Left renal pelvis (tissue), 4 donors: ENCODE results near the gene KRTAP10-3. TPM values are rescaled to one million over a fixed set of nuclear protein-coding genes. Genes with fewer than 3 reads are reported as not detected.

Source experiments
- DNase-seq, 4 donors: peaks; one replicate each; pipeline ENCODE4 v3.0.0-alpha.2; 2013; ENCODE audit warnings: low read depth in 4 of 4, low spot score in 3 of 4
- polyA plus RNA-seq, 4 donors: library from polyadenylated mRNA; unstranded; fragments of 120-200 nt; gene quantifications; one replicate each; pipeline ENCODE4 v1.2.1, GENCODE V29; 2013; ENCODE audit not compliant: insufficient read length in 4 of 4

The KRTAP10-3 gene
- polyA plus RNA-seq, 4 donors = not detected

DNA sequence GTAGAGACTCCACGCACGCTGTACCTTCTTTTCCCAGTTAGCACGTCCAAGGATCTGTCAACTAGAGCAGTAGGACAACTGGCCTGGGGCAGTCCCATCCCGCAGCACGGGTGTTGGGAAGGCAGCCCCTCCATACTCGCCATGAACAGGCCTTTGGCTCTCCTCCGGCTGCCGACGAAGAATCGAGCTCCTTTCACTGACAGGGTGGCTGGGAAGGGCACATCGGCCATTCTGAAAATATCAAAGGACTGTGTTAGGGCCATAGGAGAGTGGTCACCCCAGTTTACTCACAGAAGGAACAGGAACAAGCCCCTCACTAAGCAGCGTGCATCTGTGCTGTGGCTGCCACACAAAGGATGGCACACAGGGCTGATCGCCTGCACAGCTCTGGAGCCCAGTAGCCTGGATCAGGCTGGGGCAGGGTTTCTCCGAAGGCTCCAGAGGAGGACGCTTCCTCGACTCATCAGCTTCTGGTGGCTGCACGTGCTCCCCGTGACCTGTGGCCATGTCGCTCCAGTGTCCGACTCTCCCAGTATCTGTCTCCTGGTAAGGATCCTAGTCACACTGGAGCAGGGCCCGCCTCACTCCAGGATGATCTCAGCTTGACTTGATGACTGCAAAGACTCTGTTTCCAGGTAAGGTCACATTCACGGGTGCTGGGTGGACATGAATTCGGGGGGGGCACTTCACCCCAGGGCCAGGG, 27.5 kb downstream of the KRTAP10-3 start:
- no peak for DNase-seq

DNA sequence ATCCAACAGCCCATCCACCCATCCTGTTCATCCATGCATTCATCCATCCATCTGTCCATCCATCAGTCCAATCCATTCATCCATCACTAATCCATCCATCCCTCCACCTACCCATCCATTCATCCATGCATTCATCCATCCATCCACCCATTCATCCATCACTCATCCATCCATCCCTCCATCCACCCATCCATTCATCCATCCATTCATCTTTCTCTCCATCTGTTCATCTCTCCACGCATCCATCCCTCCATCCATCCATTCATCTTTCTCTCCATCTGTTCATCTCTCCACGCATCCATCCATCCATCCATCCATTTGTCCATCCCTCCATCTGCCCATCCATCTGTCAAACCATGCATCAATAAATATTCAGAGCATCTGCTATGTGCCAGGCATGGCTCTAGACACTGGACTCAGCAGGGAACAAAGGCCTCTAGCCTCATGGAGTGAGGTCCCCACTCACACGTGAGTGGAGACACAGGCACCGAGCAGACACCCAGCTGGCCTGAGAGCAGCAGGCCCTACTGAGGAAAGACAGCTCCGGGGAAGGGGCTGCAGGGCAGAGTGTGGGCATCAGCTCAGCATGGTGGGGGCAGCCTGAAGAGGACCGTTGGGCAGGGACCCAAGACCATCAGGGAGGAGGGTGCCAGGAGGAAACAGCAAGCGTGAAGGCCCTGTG, 28.2 kb downstream of the KRTAP10-3 start:
- DNase-seq = no peak

DNA sequence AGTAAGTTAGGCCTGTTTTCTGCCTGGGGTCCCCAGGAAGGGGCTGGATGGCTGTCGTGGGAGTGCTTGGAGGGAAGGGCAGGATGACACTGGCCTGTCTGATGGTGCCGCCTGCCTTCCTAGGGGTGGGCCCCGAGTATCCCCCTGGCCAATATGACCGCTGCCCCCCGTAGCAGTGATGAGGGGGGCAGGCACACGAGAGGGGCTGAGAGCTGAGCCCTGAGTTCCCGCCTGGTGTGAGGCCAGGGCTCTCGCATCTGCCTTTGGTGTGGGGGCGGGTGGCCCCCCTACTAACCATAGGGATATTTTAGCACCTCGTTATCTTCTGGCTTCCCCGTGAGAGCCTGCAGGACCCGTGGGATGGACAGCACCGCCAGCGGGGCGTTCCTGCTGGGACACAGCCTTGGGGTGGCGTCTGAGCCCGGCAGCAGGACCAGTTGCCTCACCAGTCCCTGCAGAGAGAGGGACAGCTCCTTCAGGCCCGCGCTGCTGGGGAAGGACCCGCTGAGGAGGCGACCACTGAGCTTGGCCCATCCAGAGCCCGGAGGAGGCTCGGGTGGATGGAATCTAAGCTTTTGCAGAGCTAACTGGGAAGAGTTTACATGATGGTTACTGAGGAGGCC, 29.0 kb downstream of the KRTAP10-3 start:
- DNase-seq = no peak

DNA sequence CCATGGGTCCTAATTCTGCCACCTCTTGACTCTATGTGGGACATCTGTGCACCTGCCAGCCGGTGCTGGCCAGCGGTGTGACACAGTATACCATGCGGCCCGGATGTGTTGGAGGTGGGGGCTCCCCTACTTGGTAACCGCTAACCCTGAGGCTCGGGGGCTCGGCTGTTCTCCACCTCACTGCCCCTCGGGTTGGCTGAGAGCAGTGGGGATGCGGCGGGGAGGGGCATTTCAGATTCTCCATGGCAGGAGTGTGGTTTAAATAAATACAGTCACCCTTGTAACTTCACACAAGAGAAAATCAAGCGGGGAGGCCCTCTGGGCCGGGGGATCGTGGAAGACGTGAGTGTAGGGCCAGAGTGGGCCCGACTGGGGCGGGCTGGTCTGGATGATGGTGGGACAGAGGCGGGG, 29.6 kb downstream of the KRTAP10-3 start:
- DNase-seq = no peak

DNA sequence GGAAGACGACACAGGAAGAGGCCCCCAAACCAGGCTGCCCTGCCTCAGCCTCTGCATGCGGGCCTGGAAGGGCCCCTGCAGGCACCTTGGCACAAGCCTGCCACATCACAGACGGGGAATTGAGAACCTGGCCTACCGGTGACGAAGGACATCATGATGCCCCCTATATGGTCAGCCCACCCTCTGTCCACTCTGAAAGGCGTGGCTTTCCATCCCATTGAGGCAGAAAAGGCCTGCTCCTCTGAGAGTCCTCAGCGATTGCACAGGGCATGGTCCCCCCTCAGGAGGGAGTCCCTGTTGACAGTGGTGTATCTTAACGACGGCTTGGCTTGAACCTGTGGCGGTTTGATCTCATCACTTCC, 30.0 kb downstream of the KRTAP10-3 start:
- no peak for DNase-seq

DNA sequence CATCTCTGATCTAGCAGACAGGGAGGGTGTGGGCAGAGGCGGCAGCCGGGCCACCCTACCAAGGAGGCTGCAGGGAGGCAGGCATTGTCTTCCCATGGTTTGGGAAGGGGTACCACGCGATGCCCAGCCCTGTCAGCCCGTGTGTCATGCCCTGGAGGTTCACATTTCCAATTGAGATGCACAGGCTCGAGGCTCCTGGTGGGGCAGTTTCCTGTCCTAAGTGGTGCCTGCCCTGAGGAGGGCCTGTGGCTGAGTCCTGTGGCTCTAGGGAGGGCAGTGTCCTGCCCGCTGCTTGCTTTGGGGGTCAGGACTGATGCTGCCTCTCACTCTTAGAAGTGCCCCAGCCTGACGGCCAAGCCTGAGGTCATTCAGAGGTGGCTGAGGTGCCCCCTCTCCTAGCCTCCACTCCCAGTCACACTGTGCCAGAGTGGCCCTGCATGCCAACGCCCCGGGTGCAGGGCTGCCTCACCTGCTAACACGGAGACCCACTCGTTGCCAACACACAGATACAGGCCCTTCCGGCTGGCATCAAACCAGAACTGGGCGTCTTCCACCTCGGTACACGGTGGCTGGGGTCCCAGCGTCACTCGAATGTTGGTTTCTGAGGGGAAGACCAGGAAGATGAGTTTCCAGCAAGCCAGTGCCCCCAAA, 30.5 kb downstream of the KRTAP10-3 start:
- no peak for DNase-seq

DNA sequence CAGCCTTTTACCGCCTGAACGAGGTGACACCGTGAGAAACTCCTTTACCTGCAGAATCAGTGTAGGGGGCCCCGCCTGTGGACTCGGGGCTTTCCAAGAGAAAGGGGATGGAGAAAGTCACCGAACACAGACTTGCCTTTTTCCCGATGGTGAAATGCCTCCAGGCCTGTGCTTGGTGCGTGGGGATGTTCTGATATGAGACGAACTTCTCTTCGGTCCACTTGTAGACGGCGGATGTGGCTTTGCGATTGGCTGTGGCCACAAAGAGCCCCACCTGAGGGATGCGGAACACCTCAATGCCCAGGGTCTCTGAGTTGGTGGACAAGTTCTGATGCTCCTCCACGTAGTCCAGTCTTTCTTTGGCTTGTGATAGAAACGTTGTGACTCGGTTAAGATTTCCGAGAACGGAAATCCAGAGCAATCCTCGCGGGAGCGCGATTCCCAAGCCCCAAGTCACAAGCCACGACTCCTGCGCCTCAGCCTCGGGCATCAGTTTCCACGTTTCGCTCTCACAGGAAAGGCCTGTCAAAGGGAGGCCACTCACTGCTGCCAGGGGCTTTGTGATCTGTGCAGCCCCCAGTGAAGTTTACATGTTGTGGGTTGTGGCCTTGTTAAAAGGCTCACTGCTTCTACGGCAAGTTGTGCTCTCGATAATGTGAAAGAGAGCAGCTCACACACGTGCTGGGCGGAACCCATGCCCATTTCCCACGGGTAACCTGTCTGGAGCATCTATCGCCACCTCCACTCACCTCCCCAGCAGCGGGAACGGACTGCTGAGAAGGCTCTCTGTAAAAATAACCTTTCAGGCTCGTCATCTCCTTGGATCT, 31.2 kb downstream of the KRTAP10-3 start:
- no peak for DNase-seq

DNA sequence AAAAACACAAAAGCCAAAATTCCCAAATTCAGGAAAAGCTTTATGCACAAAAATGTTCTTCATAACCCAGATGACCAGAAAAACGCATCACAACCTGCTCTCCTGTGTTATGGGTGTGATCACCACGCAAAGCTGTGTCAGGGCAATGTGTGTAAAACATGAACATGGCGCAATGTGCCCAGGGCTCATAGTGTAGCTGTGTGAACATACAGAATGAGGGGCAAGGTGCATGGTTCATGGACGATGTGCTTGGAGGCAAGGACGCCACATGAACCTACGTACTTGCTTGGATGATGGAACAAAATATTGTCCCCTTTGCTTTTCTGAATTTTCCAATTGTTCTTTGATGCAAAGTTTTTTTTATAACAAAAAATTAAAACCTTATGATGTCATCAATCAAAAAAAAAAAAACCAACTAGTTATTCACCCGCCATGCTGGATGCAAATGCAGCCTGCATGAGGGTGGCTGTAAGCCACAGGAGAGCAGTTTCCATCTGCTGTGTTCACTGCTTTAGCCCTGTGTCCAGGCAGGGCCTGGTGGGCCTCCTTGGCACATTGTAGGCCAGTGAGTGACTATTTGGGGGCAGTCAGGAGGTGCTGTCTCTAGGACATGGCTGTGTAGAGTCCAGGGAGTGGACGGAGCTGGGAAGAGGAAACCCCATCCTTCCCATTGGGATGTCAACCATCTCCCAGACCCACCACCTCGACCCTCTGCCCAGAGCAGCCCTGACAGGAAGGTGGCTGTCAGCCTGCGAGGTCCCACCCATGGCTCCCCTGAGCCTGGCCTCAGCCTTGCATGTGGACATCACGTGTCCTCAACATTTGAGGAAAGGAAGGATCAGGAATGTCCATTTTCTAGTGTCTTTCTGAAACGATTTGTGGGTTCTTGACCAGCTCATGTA, 32.2 kb downstream of the KRTAP10-3 start:
- DNase-seq = no peak

DNA sequence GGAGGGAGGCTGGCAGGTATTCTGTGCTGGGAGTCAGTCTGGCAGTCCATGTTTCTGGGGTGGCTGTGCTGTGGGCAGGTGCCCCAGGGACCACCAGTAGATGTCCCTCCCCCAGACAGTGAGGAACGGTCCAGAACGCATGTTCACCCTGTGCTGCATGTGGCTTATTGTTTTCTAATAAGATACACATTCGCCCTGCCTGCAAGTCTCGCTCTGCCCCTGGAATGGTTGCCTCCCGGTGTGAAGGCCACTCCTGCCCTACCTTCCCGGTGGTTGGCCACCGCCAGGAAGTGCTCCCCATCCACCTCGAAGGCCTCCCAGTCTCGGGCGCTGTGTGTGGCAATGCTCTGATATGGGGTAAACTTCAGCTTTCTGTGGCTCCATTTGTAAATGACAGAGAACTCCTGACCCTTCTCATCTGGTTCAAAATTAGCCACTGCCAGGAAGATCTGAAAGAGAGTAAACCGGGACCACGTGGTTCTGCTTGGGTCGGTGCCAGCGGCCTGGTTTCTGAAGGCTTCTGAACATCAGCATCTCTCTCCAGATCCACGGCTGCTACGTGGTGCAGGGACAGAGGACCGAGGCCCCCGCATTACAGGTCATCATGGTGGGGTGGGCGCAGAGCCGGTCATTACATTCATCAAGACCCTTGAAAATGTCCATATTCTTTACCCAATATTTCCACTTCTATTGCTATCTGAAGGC, 33.1 kb downstream of the KRTAP10-3 start:
- no peak for DNase-seq

DNA sequence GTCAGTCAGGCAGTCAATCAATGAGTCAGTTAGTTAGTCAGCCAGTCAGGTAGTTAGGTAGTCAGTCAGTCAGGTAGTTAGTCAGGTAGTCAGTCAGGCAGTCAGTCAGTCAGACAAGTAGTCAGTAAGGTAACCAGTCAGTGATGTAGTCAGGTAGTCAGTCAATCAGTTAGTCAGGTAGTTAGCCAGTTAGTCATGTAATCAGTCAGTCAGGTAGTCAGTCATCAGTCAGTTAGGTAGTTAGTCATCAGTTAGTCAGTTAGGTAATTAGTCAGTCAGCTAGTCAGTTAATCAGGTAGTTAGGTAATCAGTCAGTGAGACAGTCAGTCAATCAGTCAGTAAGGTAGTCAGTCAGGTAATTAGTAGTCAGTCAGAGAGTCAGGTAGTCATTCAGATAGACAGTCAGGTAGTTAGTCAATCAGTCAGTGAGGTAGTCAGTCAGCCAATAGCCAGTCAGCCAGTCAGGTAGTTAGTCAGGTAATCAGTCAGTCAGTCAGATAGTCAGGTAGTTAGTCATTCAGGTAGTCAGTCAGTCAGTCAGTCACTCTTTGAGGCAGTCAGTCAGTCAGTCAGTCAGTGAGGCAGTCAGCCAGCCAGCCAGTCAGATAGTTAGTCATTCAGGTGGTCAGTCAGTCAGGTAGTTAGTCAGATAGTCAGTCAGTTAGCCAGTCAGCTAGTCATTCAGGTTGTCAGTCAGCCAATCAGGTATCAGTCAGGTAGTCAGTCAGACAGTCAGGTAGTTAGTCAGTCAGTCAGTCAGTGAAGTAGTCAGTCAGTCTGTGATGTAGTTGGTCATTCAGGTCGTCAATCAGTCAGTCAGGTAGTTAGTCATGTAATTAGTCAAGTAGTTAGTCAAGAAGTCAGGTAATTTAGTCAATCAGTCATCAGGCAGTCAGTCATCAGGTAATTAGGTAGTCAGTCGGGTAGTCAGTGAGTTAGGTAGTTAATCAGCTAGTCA, 33.9 kb downstream of the KRTAP10-3 start:
- no peak for DNase-seq

DNA sequence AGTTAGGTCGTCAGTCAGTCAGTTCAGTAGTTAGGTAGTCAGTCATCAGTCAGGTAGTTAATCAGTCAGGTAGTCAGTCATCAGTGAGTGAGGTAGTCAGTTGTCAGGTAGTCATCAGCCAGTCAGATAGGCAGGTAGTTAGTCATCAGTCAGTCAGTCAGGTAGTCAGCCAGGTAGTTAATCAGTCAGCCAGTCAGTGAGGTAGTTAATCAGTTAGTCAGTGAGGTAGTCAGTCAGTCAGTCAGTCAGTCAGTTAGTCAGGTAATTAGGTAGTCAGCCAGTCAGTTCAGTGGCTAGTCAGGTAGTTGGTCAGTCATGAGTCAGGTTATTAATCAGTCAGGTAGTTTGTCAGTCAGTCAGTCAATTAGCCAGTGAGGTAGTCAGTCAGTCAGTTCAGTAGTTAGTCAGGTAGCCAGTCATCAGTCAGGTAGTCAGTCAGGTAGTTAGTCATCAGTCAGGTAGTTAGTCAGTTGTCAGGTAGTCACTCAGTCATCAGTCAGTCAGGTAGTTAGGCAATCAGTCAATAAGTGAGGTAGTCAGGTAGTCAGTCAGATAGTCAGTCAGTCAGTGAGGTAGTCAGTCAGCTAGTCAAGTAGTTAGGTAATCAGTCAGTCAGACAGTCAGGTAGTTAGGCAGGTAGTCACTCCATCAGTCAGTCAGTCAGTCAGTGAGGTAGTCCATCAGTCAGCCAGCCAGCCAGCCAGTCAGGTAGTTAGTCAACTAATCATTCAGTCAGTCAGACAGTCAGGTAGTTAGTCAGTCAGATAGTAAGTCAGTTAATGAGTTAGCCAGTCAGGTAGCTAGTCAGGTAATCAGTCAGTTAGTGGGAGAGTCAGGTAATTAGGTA, 34.8 kb downstream of the KRTAP10-3 start:
- DNase-seq = no peak

DNA sequence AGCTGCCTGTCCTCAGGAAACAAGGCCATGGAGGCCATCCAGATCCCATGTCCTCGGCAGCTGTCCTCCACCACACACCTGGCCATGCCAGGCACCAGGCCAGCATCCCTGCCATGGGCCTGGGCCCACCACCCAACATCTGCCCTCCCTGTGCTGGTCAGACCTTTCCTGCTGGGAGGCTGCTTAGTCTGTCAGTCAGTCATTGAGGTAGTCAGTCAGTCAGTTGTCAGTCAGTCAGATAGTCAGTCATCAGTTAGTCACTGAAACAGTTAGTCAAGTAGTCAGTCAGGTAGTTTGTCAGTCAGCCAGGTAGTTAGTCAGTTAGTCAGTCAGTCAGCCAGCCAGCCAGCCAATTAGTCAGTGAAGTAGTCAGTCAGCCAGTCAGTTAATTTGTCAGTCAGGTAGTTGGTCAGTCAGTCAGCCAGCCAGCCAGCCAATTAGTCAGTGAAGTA, 35.8 kb downstream of the KRTAP10-3 start:
- DNase-seq = no peak

DNA sequence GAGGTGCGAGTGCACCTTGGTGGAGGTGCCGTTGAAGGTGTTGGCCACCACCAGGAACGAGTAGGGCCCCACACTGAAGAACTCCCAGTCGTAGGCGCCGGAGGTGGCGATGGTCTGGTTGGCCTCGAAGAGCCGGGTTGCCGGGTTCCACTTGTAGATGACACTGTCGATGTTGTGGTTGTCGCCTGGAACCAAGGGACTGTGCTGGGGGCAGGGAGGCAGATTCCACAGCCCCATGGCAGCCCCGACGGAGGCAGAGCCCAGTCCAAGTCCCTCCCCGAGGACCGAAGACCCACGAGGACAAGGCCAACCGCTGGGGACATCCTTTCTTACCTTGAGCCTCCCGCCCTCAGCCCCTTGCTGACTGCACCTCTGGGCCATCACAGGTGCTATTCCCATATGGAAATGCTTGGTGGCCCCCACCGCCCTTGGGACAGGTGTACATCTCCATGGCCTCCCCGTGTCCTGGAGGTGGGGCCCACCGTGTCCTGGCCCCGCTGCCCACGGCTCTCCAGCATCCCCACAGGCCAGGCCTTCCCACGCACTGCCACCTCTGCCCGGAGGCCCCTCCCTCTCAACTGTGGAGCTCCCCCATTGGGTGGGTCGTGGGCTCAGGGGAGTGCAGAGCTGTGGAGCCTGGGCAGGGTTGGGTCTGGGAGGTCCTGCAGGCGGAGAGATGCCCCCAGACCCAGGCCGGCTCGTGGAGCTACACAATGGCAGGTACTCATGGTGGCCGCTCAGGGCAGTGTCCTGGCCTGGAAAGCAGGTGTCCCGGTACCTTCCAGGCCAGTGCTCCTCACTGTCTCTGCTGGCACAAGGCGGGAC, 36.5 kb downstream of the KRTAP10-3 start:
- no peak for DNase-seq

DNA sequence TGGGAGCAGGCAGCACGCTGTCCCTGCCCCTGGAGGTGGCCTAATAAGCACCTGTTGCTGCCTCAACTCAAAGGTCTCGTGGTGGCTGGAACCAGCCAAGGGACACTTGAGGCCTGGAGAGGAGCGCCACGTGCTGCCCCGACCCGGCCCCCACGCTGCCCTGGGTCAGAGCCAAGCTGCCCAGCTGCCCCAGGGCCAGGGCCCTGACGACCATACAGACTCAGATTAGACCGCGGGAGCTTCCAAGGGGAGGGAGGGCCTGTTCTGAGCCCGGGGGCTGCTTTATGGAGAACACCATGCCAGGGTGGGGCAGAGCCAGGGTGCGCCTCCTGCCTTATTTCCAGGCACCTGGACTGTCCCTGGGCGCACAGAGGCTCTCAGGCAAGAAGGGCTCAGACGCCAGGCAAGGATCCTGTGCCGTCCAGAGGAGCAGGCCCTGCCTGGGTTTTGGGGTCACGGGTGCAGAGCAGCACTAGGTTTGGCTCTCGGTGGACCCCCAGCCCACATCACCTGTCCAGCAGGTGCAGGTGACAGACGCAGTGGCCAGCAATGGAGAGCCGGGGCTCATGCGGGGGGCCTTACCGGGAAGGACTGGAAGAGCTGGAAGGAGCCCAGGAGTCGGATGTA, 37.2 kb downstream of the KRTAP10-3 start:
- no peak for DNase-seq
